Upper lobe of left lung (tissue), 4 donors: ENCODE measurements around the gene DHRS7B.

Experiments
- EP300 ChIP-seq, 4 donors: sonication (generic); formaldehyde crosslinking; IDR thresholded peaks; one replicate each; pipeline ENCODE4 v1.5.1; 2017; ENCODE audit warnings: antibody characterized with exemption in 4 of 4, control low read depth in 2 of 4
- POLR2A ChIP-seq, 4 donors: fragments of 450-650 bp; IDR thresholded peaks; one replicate each; pipeline ENCODE4 v1.5.1; 2016 to 2017; ENCODE audit warnings: antibody characterized with exemption in 4 of 4, mild to moderate bottlenecking in 2 of 4
- POLR2AphosphoS5 ChIP-seq, 2 donors: sonication (generic); formaldehyde crosslinking; IDR thresholded peaks; one replicate each; pipeline ENCODE4 v1.5.1; 2017; ENCODE audit warnings: antibody characterized with exemption in 2 of 2
- TF ChIP-seq, protein P1 (sequence below), 6 experiments: fragments of 450-650 bp in 4 of 6; fragments of 200-600 bp in 2 of 6; sonication (generic) in 2 of 6; IDR thresholded peaks; one replicate each; pipeline ENCODE4 v1.5.1; 2016 to 2019; ENCODE audit warnings: antibody characterized with exemption in 6 of 6

DNA sequence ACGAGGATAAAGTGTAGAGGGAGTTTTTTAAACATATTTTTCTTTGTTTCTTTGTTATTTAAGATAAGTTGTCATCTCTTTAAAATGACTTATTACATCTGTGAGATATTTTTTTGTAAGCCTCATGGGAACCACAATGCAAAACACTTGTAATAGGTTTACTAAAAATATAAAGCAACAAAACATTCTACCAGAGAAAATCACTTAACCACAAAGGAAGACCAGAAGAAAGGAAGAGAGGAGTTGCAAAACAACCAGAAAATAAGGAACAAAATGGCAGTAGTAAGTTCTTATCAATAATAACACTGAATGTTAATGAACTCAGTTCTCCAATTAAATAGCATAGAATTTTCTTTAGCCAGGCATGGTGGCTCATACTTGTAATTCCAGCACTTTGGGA, 22.9 kb downstream of the DHRS7B start:
- TF ChIP-seq, protein P1, sequence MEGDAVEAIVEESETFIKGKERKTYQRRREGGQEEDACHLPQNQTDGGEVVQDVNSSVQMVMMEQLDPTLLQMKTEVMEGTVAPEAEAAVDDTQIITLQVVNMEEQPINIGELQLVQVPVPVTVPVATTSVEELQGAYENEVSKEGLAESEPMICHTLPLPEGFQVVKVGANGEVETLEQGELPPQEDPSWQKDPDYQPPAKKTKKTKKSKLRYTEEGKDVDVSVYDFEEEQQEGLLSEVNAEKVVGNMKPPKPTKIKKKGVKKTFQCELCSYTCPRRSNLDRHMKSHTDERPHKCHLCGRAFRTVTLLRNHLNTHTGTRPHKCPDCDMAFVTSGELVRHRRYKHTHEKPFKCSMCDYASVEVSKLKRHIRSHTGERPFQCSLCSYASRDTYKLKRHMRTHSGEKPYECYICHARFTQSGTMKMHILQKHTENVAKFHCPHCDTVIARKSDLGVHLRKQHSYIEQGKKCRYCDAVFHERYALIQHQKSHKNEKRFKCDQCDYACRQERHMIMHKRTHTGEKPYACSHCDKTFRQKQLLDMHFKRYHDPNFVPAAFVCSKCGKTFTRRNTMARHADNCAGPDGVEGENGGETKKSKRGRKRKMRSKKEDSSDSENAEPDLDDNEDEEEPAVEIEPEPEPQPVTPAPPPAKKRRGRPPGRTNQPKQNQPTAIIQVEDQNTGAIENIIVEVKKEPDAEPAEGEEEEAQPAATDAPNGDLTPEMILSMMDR (IDR thresholded peaks at IDR 0.05): no peak
- TF ChIP-seq POLR2A (IDR thresholded peaks at IDR 0.05) (no peak), EP300 (IDR thresholded peaks at IDR 0.05) (no peak), POLR2AphosphoS5 (IDR thresholded peaks at IDR 0.05) (no peak)
